SK-N-MC (cell line): ENCODE measurements around the gene DDX39B.

Experiments
- DNase-seq: peaks from one replicate; pipeline ENCODE4 v3.0.0-alpha.2; 2011; ENCODE audit warnings: low read depth, low spot score
- H3K27ac ChIP-seq: fragments of 200-600 bp; sonication (generic); 2 replicates; pipeline ENCODE4 v1.5.1; 2016; ENCODE audit warnings: mixed run types
- H3K36me3 ChIP-seq: fragments of 200-600 bp; sonication (generic); 2 replicates; pipeline ENCODE4 v1.6.1; 2017; ENCODE audit warnings: antibody characterized with exemption, low read length, mixed read lengths; ENCODE audit not compliant: insufficient read depth
- H3K4me3 ChIP-seq: fragments of 200-600 bp; sonication (generic); 2 replicates; pipeline ENCODE4 v1.5.1; 2016
- H3K9ac ChIP-seq: fragments of 200-600 bp; sonication (generic); 2 replicates; pipeline ENCODE4 v1.8.0; 2017; ENCODE audit warnings: mixed run types, mixed read lengths; ENCODE audit not compliant: insufficient read length
- H3K9me3 ChIP-seq: fragments of 200-600 bp; sonication (generic); 2 replicates; pipeline ENCODE4 v1.6.1; 2017; ENCODE audit warnings: low read depth, mild to moderate bottlenecking, antibody characterized with exemption, low read length, moderate library complexity, mixed read lengths
- EZH2 ChIP-seq: fragments of 200-600 bp; sonication (generic); IDR thresholded peaks from one replicate; pipeline ENCODE4 v1.6.1; 2017; ENCODE audit warnings: antibody characterized with exemption
- FOXP2 ChIP-seq: optimal IDR thresholded peaks from 2 replicates; pipeline ENCODE3; 2011; ENCODE audit warnings: mild to moderate bottlenecking, moderate library complexity; ENCODE audit not compliant: insufficient read depth; ENCODE audit errors: extremely low read length, control extremely low read depth
- POLR2AphosphoS5 ChIP-seq: IDR thresholded peaks from 2 replicates; pipeline ENCODE4 v1.6.1; 2012; ENCODE audit warnings: mild to moderate bottlenecking, low read depth, low read length, borderline replicate concordance

Gene DDX39B

GRCh38 chr6:31569861-31570536, 28.2 kb upstream of the DDX39B start:
- no peaks in the 10 kb centered on the region for H3K9me3 ChIP-seq
- H3K27ac ChIP-seq, result no peak overlapping the region
- no peak for DNase-seq
- TF ChIP-seq POLR2AphosphoS5, result no peak
- TF ChIP-seq FOXP2, result no peak
- no peak for TF ChIP-seq EZH2
- no peak overlapping the region for H3K9ac ChIP-seq
- no peak overlapping the region for H3K4me3 ChIP-seq
- H3K36me3 ChIP-seq, result no peaks in the 10 kb centered on the region

GRCh38 chr6:31568537-31568961, 26.7 kb upstream of the DDX39B start:
- no peak overlapping the region for H3K27ac ChIP-seq
- H3K9me3 ChIP-seq, result no peaks in the 10 kb centered on the region
- no peak for DNase-seq
- H3K9ac ChIP-seq, result no peak overlapping the region
- no peak overlapping the region for H3K4me3 ChIP-seq
- H3K36me3 ChIP-seq, result no peaks in the 10 kb centered on the region
- no peak for TF ChIP-seq POLR2AphosphoS5
- TF ChIP-seq FOXP2, result no peak
- no peak for TF ChIP-seq EZH2

DNA sequence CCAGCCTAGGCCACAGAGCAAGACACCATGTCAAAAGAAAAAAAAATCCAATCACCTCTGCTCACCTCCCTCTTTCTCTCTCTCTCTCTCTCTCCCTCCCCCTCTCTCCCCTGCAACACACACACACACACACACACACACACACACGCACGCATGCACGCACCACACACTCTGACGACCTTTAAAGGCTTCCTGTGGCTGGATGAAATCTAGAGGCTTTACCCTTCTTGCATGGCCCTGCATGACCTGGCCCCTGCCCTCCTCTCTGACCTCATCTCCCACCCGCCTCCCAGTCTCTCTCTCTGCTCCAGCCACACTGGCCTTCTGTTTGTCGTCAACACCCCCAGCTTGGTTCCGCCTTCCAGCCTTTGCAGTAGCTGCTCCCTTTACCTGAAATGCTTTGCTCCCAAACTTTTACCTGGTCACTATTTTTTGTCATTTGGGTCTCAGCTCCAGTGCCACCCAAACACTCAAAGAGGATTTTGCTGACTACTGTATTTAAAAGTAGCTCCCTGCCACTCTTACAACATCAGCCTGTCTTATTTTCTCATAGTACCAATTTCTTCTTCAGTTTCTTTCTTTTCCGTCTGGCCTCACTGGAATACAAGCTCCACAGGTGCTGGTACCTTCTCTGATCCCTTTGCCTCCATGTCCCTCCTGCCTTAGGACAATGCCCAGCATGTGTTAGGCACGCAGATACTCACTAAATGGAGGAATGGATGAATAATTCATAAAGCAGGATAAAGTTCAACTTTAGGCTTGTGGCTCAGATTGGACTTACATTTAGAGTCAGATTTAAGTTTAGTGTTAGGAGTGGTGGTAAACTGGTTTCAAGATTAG, 25.9 kb upstream of the DDX39B start:
- no peak for DNase-seq
- H3K27ac ChIP-seq, result no peak overlapping the region
- no peak overlapping the region for H3K4me3 ChIP-seq
- no peaks in the 10 kb centered on the region for H3K9me3 ChIP-seq
- no peaks in the 10 kb centered on the region for H3K36me3 ChIP-seq
- H3K9ac ChIP-seq, result no peak overlapping the region
- no peak for TF ChIP-seq POLR2AphosphoS5
- no peak for TF ChIP-seq FOXP2

DNA sequence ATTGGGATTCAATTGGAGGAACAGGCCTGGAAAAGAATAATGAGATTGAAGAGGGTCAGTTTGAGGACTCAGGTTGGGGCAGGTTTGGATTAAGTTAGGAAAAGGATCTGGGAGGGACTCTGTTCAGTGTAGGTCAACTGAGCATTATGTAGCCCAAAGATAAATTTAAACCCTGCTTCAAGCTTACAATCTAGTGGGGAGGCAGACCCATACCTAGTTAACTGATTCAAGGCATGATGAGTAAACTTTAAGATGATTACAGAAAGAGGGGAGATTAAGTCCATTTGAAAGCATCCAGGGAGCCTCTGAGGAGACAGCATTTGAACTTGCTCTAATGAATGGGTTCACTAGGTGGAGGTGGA, 18.9 kb upstream of the DDX39B start:
- DNase-seq, result no peak
- Histone ChIP-seq H3K9me3 (no peaks in the 10 kb centered on the region), H3K9ac (no peak overlapping the region), H3K4me3 (no peak overlapping the region), H3K27ac (no peak overlapping the region), H3K36me3 (peaks cover 13% of the 10 kb centered on the region; the same call in 1 of the 2 replicates)
- TF ChIP-seq EZH2 (no peak), POLR2AphosphoS5 (no peak), FOXP2 (no peak)

DNA sequence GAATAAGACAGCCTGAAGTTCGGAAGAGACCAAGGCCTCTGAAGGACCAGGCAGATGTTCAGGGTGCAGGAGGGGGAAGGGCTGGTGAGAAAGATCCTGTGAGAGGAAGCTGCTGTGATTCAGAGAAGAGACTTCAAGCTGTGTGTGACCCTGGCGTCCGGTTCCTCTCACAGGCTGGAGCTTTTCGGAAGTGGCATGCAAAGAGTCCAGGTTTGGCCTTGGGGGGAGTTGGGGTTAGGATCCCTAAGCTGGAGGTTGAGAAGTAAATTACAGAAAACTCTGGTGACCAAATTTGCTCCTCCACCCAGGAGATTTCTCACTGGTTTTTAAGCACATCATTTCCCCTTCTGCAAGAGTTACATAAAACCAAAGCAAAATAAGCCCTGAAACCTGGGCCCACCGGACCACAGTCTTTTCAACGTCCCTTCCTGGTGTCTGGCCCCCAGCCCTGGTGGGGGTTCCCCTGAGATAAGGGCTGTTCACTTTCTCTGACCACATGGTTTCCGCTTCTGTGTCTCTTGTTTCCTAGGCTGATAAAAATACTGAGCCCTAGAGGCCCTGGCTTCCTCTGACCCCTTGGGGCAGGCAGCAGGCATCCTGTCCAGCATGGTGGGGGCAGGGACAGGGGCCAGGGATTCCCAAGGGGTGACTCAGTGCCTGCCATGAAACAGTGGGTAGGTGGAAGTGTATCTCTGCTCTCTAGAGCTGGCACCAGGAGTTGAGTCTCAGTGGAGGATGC, 18.3 kb upstream of the DDX39B start:
- Histone ChIP-seq H3K9me3 (no peaks in the 10 kb centered on the region), H3K36me3 (peaks cover 13% of the 10 kb centered on the region; the same call in 1 of the 2 replicates), H3K27ac (no peak overlapping the region), H3K4me3 (no peak overlapping the region), H3K9ac (no peak overlapping the region)
- no peak for DNase-seq
- TF ChIP-seq FOXP2, result no peak

- no peak overlapping the region for H3K4me3 ChIP-seq
- no peak overlapping the region for H3K27ac ChIP-seq
- no peak for DNase-seq
- H3K9ac ChIP-seq, result no peak overlapping the region
- peaks cover 13% of the 10 kb centered on the region; the same call in 1 of the 2 replicates for H3K36me3 ChIP-seq
- TF ChIP-seq FOXP2 (no peak), EZH2 (no peak), POLR2AphosphoS5 (no peak)
- H3K9me3 ChIP-seq, result no peaks in the 10 kb centered on the region
Observed at GRCh38 chr6:31559606-31559957, 17.8 kb upstream of the DDX39B start.

- Histone ChIP-seq H3K36me3 (peaks cover 13% of the 10 kb centered on the region; the same call in 1 of the 2 replicates), H3K9me3 (no peaks in the 10 kb centered on the region), H3K4me3 (no peak overlapping the region), H3K27ac (no peak overlapping the region), H3K9ac (no peak overlapping the region)
- no peak for DNase-seq
- TF ChIP-seq FOXP2, result no peak
- no peak for TF ChIP-seq POLR2AphosphoS5
- no peak for TF ChIP-seq EZH2
Observed at GRCh38 chr6:31558631-31559500, 17.1 kb upstream of the DDX39B start.
